Trophoblast cell (in vitro differentiated cells and primary cell): Measurements from ENCODE around the gene IFT27.

ENCODE experiments used
- DNase-seq, 2 donors: peaks; one replicate each; pipeline ENCODE4 v3.0.0-alpha.2; 2016
- H2AFZ ChIP-seq: 2 replicates; pipeline ENCODE4 v1.6.1; 2013; ENCODE audit warnings: low read length, moderate library complexity, mild to moderate bottlenecking; ENCODE audit not compliant: insufficient read depth, poor library complexity
- H2AK5ac ChIP-seq: 2 replicates; pipeline ENCODE4 v1.6.1; 2013; ENCODE audit warnings: mild to moderate bottlenecking, low read length
- H2BK120ac ChIP-seq: 2 replicates; pipeline ENCODE4 v1.6.1; 2013; ENCODE audit warnings: low read length, mild to moderate bottlenecking, moderate library complexity; ENCODE audit not compliant: insufficient read depth, poor library complexity
- H2BK12ac ChIP-seq: 2 replicates; pipeline ENCODE4 v1.6.1; 2013; ENCODE audit warnings: mild to moderate bottlenecking, low read length, moderate library complexity
- H2BK5ac ChIP-seq: 2 replicates; pipeline ENCODE4 v1.6.1; 2013; ENCODE audit warnings: low read length, low read depth, moderate library complexity, mild to moderate bottlenecking; ENCODE audit not compliant: poor library complexity
- H3K14ac ChIP-seq: 2 replicates; pipeline ENCODE4 v1.6.1; 2013; ENCODE audit warnings: mild to moderate bottlenecking, low read length
- H3K18ac ChIP-seq: 2 replicates; pipeline ENCODE4 v1.6.1; 2013; ENCODE audit warnings: mild to moderate bottlenecking, low read length
- H3K23ac ChIP-seq: 2 replicates; pipeline ENCODE4 v1.6.1; 2013; ENCODE audit warnings: low read length
- H3K27ac ChIP-seq: 2 replicates; pipeline ENCODE4 v1.5.1; 2013; ENCODE audit warnings: low read depth, mild to moderate bottlenecking, inconsistent platforms, low read length, moderate library complexity
- H3K27me3 ChIP-seq: 2 replicates; pipeline ENCODE4 v1.6.1; 2013; ENCODE audit warnings: inconsistent platforms, mild to moderate bottlenecking, low read length, moderate library complexity; ENCODE audit not compliant: insufficient read depth
- H3K36me3 ChIP-seq, 2 experiments: 1 replicate in 1 of 2; 2 replicates in 1 of 2; pipeline ENCODE4 v1.6.1; 2013; ENCODE audit warnings: low read length in 2 of 2, mild to moderate bottlenecking in 2 of 2, moderate library complexity in 1 of 2; ENCODE audit not compliant: insufficient read depth in 2 of 2, control insufficient read depth in 1 of 2
- H3K4ac ChIP-seq: 2 replicates; pipeline ENCODE4 v1.6.1; 2013; ENCODE audit warnings: low read depth, mild to moderate bottlenecking, low read length, moderate library complexity
- H3K4me1 ChIP-seq, 2 experiments: 1 replicate in 1 of 2; 2 replicates in 1 of 2; pipeline ENCODE4 v1.6.1; 2013; ENCODE audit warnings: low read length in 2 of 2, mild to moderate bottlenecking in 2 of 2, moderate library complexity in 1 of 2; ENCODE audit not compliant: insufficient read depth in 2 of 2, control insufficient read depth in 1 of 2
- H3K4me2 ChIP-seq: 2 replicates; pipeline ENCODE4 v1.6.1; 2013; ENCODE audit warnings: inconsistent platforms, mild to moderate bottlenecking, low read length, moderate library complexity
- H3K4me3 ChIP-seq: 2 replicates; pipeline ENCODE4 v1.5.1; 2013; ENCODE audit warnings: mild to moderate bottlenecking, low read depth, low read length, inconsistent platforms
- H3K79me1 ChIP-seq: one replicate; pipeline ENCODE4 v1.6.1; 2013; ENCODE audit warnings: low read length
- H3K79me2 ChIP-seq: 2 replicates; pipeline ENCODE4 v1.6.1; 2013; ENCODE audit warnings: low read length, mild to moderate bottlenecking; ENCODE audit not compliant: control insufficient read depth, insufficient read depth, poor library complexity
- H3K9ac ChIP-seq: 2 replicates; pipeline ENCODE4 v1.6.1; 2013; ENCODE audit warnings: mild to moderate bottlenecking, low read length
- H3K9me3 ChIP-seq: 2 replicates; pipeline ENCODE4 v1.6.1; 2013; ENCODE audit warnings: low read depth, mild to moderate bottlenecking, control low read depth, inconsistent platforms, low read length; ENCODE audit not compliant: insufficient read depth
- H4K12ac ChIP-seq: 2 replicates; pipeline ENCODE4 v1.6.1; 2013; ENCODE audit warnings: low read depth, mild to moderate bottlenecking, low read length, moderate library complexity
- H4K8ac ChIP-seq: 2 replicates; pipeline ENCODE4 v1.6.1; 2013; ENCODE audit warnings: low read depth, mild to moderate bottlenecking, low read length, moderate library complexity
- H4K91ac ChIP-seq: one replicate; pipeline ENCODE4 v1.6.1; 2013; ENCODE audit warnings: low read depth, mild to moderate bottlenecking, low read length, moderate library complexity
- WGBS: extraction: QIAGEN DNeasy Blood & Tissue Kit; methylation state at CpG from one replicate; pipeline ENCODE4 v1.1.7; 2013; ENCODE audit warnings: missing lambda C conversion rate; ENCODE audit not compliant: insufficient read length, insufficient coverage; ENCODE audit errors: extremely low coverage; 5-methylcytosine and 5-hydroxymethylcytosine counted together

The IFT27 gene

DNA sequence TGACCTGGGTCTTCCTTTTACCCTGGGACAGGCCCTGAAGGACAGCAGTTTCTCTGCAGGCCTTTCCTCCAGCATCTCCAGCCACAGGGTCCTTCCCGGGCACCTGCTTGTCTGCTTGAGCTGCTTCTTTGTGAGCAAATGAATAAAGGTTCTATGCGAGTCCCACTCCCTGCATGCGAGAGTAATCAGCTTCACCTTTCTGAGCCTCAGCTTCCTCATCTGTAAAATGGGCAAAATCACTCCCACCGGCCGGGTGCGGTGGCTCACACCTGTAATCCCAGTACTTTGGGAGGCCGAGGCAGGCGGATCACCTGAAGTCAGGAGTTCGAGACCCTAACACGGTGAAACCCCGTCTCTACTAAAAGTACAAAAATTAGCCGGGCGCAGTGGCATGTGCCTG, 31.1 kb downstream of the IFT27 start:
- WGBS = no CpG with 5 or more reads among the region's 13 CpGs
- Histone ChIP-seq H3K4me3 (no peak overlapping the region), H3K27ac (no peak overlapping the region), H4K91ac (no peak overlapping the region), H3K4ac (no peak overlapping the region), H2BK5ac (no peak overlapping the region), H3K79me1 (no peaks in the 10 kb centered on the region), H3K4me1 (no peaks in the 10 kb centered on the region), H3K23ac (no peak overlapping the region), H3K36me3 (no peaks in the 10 kb centered on the region), H2BK12ac (no peak overlapping the region), H3K4me2 (no peak overlapping the region), H3K79me2 (no peaks in the 10 kb centered on the region), H2BK120ac (no peak overlapping the region), H2AK5ac (no peak overlapping the region), H3K27me3 (no peaks in the 10 kb centered on the region), H3K18ac (no peak overlapping the region), H3K9me3 (peaks cover 2% of the 10 kb centered on the region), H2AFZ (no peak overlapping the region), H4K8ac (no peak overlapping the region), H3K14ac (no peak overlapping the region), H4K12ac (no peak overlapping the region), H3K9ac (no peak overlapping the region)
- DNase-seq = no peak

DNA sequence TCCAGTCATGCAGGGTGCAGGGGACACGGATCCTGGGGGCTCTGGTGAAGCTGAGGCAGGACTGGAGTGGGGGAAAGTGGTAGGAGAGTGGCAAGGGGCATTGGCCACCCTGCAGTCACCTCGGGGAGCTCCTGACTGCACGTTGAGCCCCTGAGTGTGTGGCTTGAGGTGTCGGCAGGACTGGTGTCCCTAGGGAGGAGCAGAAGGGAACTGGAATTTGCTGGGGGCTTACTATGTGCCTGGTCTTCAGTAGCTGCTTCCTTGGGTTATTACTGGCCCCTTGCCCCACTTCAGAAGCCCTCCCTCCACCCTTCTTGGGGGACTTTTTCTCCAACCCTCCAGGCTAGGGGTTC, 31.5 kb downstream of the IFT27 start:
- H2BK5ac ChIP-seq = no peak overlapping the region
- no CpG with 5 or more reads among the region's 4 CpGs for WGBS
- no peaks in the 10 kb centered on the region for H3K79me1 ChIP-seq

DNA sequence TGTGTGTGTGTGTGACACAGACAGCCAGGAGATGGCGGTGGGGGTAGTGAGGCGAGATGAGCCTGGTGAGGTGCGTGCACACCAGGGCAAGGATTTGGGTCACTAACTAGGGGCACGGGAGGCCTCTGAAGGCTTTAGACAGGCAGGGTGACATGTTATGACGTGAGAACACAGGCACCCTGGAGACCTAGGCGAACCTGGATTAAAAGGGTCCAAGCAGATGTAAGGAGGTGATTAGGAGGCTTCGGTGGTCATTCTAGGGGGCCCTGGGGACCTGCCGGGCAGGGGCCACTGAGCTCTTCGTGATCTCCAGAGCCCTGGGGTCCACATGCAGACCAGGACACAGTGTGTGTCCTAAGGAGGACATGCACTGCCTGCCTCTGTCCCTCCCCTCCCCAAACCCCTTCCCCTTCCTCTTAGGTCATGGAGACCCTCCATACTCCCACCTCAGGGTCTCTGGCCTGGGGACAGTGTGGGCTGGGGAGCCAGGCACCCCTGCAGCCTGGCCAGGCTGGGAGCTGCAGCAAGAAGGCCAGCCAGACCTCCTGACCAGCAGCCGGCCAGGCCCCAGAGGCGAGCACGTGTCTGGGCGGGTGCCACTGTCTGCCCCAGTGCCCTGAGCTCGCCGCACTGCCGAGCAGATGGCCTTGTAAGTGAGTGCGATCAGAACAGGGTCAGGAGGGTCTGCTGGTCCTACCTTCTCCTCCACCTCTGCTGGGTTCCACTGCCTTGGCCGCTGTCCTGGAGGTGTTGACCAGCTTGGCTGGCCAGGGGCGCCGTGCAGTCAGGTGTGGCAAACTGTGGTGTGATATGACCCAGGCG, 32.1 kb downstream of the IFT27 start:
- WGBS = no CpG with 5 or more reads among the region's 21 CpGs
- Histone ChIP-seq H4K91ac (no peak overlapping the region), H3K4ac (no peak overlapping the region), H3K79me1 (no peaks in the 10 kb centered on the region), H3K4me1 (no peaks in the 10 kb centered on the region), H2AFZ (no peak overlapping the region), H3K23ac (no peak overlapping the region), H3K36me3 (no peaks in the 10 kb centered on the region), H3K14ac (no peak overlapping the region), H3K9ac (no peak overlapping the region), H2BK120ac (no peak overlapping the region), H2AK5ac (no peak overlapping the region), H2BK12ac (no peak overlapping the region), H3K18ac (no peak overlapping the region), H3K27me3 (no peaks in the 10 kb centered on the region), H3K4me3 (no peak overlapping the region), H3K27ac (no peak overlapping the region), H3K9me3 (peaks cover 4% of the 10 kb centered on the region), H2BK5ac (no peak overlapping the region), H4K12ac (no peak overlapping the region), H3K79me2 (no peaks in the 10 kb centered on the region), H3K4me2 (no peak overlapping the region), H4K8ac (no peak overlapping the region)
- DNase-seq = no peak

More for the DNA sequence above, 31.5 kb downstream of the IFT27 start:
- Histone ChIP-seq H3K79me2 (no peaks in the 10 kb centered on the region), H3K14ac (no peak overlapping the region), H3K4me3 (no peak overlapping the region), H3K9ac (no peak overlapping the region), H2BK120ac (no peak overlapping the region), H4K91ac (no peak overlapping the region), H2BK12ac (no peak overlapping the region), H3K27ac (no peak overlapping the region), H3K4ac (no peak overlapping the region), H2AFZ (no peak overlapping the region), H2AK5ac (no peak overlapping the region), H4K12ac (no peak overlapping the region), H3K36me3 (no peaks in the 10 kb centered on the region), H3K27me3 (no peaks in the 10 kb centered on the region), H3K23ac (no peak overlapping the region), H3K9me3 (peaks cover 3% of the 10 kb centered on the region), H3K4me1 (no peaks in the 10 kb centered on the region), H4K8ac (no peak overlapping the region), H3K4me2 (no peak overlapping the region), H3K18ac (no peak overlapping the region)
- no peak for DNase-seq

GRCh38 chr22:36743011-36743410, 32.9 kb downstream of the IFT27 start:
- H3K4me2 ChIP-seq = no peak overlapping the region
- H3K4me1 ChIP-seq = no peaks in the 10 kb centered on the region
- peaks cover 4% of the 10 kb centered on the region for H3K9me3 ChIP-seq
- H3K9ac ChIP-seq = no peak overlapping the region
- H3K4ac ChIP-seq = no peak overlapping the region
- H3K23ac ChIP-seq = no peak overlapping the region
- no peaks in the 10 kb centered on the region for H3K36me3 ChIP-seq
- no peak overlapping the region for H4K12ac ChIP-seq
- no peak overlapping the region for H4K91ac ChIP-seq
- no peak overlapping the region for H3K4me3 ChIP-seq
- H4K8ac ChIP-seq = no peak overlapping the region
- H2BK12ac ChIP-seq = no peak overlapping the region
- no peak overlapping the region for H2BK120ac ChIP-seq
- H3K27me3 ChIP-seq = no peaks in the 10 kb centered on the region
- no peak overlapping the region for H2BK5ac ChIP-seq
- no peaks in the 10 kb centered on the region for H3K79me1 ChIP-seq
- no peaks in the 10 kb centered on the region for H3K79me2 ChIP-seq
- H3K18ac ChIP-seq = no peak overlapping the region
- no peak overlapping the region for H3K27ac ChIP-seq
- H2AK5ac ChIP-seq = no peak overlapping the region
- no peak for DNase-seq
- H3K14ac ChIP-seq = no peak overlapping the region
- WGBS = no CpG with 5 or more reads among the region's 4 CpGs
- no peak overlapping the region for H2AFZ ChIP-seq
